Esophagus muscularis mucosa (tissue), 3 donors: ENCODE results near the gene MRM2.

Experiments
- CTCF ChIP-seq, 3 experiments: fragments of 200-600 bp in 2 of 3; fragments of 450-650 bp in 1 of 3; sonication (generic) in 2 of 3; IDR thresholded peaks; one replicate each; pipeline ENCODE4 v1.5.1; 2017 to 2019; ENCODE audit warnings: antibody characterized with exemption in 3 of 3, mild to moderate bottlenecking in 2 of 3, moderate library complexity in 1 of 3
- POLR2A ChIP-seq: fragments of 450-650 bp; IDR thresholded peaks from one replicate; pipeline ENCODE4 v1.6.1; 2017; ENCODE audit warnings: antibody characterized with exemption, moderate library complexity, mild to moderate bottlenecking, low read depth

GRCh38 chr7:2274666-2275065 lies 32.7 kb upstream of the MRM2 start:
- TF ChIP-seq CTCF (IDR thresholded peaks at IDR 0.05) (no peak), POLR2A (no peak)
